GM19438 (cell line): ENCODE results near the gene SPRYD3.
"Not testable (repeated sequence)": the region's sequence is repeated elsewhere in the genome, so short reads cannot be mapped to it uniquely, and the experiment has no call there.

Experiments used
- ATAC-seq: cut with Tn5 transposase; IDR thresholded peaks from one replicate; pipeline ENCODE4 v1.9.1; 2021; ENCODE audit warnings: low read depth; ENCODE audit not compliant: unreplicated experiment

Gene SPRYD3, protein sequence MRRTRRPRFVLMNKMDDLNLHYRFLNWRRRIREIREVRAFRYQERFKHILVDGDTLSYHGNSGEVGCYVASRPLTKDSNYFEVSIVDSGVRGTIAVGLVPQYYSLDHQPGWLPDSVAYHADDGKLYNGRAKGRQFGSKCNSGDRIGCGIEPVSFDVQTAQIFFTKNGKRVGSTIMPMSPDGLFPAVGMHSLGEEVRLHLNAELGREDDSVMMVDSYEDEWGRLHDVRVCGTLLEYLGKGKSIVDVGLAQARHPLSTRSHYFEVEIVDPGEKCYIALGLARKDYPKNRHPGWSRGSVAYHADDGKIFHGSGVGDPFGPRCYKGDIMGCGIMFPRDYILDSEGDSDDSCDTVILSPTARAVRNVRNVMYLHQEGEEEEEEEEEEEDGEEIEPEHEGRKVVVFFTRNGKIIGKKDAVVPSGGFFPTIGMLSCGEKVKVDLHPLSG

DNA sequence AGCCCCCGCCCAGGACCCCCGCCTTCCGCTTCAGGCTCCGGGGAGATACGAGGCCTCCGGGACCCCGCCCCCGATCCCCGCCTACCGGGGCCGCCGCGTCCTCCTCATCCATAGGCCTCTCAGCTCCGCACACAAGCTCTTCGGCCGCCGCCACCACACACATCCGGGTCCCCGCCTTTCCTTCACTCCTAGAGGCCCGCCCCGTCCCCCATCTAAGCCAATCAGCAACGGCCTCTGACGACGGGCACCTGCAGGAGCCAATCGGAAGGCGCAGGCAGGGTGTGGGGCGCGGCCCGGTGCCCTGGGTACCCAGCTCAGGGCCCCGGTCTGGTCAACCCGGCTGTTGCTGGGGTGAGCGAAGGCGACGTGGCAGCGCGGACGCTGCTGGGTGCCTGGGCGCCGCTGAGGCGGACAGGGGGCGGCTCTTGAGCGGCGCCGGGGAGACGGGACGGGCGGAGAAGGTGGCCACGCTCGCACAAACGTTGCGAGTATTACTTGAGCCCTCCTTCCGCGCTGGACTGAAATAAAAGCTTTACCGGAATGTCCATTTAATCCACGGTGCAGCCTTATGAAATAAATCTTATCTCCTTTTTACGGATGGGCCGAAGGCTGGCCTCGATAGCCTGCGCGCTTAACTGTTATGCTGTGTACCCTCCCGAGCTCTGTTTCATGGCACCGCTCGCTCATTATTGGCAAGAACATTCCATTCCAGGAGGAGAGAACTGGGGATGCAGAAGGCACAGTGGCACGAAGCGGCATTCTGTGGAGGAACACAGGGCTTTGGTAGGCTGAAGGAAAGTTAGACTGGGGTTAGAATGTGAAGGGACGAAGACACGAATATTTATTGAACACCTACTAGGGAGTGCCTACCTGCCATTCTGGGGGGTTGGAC is at the start of gene SPRYD3:
SPRYD3 (minus strand) TSS at position 165 of the 892 bp plus-strand sequence; CDS start at position 108, 57 bp downstream.
- peak; percentile 96 for ATAC-seq

GRCh38 chr12:53127169-53127568 is 48.0 kb upstream of the SPRYD3 start:
- no peak for ATAC-seq

DNA sequence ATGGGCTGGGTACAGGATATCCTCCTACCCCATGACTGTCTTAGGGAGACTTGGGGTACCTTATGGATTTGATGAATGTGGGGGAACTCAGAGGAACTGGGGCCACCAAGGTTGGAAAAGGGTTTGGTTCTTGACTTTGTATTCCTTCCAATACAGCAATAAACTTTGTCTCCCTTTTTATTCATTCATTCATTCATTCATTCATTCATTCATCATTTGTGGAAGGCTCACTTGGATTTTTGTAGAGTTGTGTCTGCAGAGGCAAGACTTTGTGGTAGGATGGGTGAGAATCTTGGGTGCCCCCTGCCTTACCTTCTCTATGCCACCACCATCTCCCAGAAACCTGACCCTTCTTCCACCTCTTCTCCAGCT is 45.1 kb upstream of the SPRYD3 start:
- no peak for ATAC-seq

- no peak for ATAC-seq
These were observed 44.6 kb upstream of the SPRYD3 start for GRCh38 chr12:53123578-53124351.

- no peak for ATAC-seq
These were observed 43.8 kb upstream of the SPRYD3 start for GRCh38 chr12:53122961-53123468.

DNA sequence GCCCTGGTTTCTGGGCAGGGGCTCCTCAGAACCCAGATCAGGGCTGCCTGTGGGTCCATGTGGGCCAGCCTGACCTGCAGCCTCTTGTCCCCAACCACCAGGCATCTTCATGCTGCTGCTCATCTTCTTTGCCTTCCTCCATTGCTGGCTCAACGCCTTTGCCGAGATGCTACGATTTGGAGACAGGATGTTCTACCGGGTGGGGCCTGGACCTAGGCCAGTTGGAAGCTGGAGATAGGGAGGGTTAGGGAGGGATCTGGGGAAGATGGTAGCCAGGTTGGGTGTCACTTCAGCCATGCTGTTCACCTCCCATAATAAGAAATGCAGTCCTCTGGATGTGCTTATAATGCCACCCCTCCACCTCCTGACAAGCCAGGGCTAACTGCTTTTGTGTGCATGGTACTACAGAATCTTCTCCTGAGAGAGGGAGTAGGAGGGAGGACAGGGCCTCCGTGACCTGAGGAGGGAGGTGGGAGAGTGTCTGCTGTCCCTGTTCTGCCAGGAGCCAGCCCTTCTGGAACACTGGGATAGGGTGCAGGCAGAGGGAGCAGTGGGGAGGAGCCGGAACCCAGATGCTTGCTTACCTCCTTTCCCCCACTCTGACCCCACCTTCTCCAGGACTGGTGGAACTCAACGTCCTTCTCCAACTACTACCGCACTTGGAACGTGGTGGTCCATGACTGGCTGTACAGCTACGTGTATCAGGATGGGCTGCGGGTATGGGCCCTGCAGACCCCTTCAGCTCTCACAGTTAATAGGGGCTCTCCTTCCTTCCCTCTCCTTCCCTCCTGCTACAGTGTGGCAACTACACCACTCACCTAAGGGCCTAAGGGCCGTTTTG is 41.7 kb upstream of the SPRYD3 start:
- ATAC-seq: no peak

DNA sequence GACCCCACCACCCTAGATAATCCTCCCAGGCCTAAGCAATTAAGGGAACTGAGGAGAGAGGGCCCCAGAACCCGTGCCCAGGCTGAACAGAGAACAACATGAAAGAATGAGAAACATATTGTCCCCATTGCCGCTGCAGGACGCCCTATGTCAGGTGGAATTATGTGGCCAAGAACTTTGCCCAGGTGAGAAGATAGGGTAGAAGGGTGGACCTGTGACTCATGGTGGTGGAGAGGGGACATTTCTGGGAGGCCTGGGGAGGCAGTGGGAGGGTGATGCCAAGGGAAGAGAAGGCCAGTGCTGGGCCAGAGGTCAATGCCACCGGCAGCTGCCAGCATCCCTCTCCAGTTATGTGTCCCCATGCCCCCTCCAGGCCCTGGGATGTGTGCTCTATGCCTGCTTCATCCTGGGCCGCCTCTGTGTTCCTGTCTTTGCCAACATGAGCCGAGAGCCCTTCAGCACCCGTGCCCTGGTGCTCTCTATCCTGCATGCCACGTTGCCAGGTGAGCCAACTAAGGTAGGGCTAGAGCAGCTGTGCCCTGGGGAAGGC is 39.6 kb upstream of the SPRYD3 start:
- no peak for ATAC-seq

DNA sequence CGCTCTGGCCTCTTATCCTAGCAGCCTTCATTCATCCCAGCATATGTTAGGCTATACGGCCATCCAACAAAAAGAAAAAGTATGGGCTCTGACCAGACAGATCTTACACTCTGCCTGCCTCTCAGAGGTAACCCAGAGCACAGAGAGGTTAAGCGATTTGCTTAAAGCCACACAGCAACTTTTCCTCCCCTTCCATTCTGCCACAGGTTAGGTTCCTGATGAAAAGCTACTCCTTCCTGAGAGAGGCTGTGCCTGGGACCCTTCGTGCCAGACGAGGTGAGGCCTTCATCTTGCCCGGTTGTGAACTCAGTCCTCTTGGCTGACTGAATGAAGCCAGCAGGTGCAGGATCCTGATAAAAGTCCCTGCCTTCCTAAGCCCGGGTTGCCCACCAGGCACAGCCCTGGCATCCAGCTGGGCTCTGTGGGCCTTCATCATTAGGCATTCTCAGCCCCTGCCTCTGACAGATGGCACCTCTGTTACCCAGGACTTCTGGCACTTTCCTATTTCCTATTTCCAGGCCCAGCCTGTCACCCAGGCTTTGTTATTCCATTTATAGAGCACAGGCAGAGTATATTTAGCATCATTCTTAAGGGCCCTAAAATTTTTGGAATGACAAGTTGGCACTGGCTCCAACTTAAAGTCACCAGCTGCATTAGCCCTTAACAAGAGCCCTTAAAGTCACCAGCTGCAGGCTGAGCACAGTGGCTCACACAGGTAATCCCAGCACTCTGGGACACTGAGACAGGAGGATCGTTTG is 36.9 kb upstream of the SPRYD3 start:
- no peak for ATAC-seq

DNA sequence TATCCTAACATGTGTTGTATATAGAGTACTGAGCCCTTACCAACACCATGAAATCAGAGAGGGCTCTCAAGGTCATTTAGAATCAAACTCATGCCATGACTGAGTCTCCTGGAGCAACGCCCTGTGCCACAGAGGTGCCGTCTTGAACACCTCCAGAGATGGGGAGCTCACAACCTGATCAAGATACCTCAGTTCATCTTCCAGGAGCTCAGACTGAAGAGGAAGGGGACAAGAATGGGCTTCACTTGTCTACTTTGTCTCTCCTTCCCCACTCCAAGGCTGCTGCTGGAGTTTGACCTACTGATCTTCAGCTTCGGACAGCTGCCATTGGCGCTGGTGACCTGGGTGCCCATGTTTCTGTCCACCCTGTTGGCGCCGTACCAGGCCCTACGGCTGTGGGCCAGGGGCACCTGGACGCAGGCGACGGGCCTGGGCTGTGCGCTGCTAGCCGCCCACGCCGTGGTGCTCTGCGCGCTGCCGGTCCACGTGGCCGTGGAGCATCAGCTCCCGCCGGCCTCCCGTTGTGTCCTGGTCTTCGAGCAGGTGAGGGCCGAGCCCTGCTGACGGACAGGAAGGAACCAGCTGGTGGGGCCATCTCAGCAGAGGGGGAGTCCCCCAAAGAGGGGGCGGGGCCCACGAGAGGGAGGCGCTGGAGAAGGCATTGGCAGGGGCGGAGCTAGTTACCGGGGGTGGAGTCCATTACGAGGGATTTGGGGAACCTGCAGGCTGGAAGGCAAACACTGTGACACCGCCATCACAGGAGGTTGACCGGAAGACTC is 36.1 kb upstream of the SPRYD3 start:
- no peak for ATAC-seq

DNA sequence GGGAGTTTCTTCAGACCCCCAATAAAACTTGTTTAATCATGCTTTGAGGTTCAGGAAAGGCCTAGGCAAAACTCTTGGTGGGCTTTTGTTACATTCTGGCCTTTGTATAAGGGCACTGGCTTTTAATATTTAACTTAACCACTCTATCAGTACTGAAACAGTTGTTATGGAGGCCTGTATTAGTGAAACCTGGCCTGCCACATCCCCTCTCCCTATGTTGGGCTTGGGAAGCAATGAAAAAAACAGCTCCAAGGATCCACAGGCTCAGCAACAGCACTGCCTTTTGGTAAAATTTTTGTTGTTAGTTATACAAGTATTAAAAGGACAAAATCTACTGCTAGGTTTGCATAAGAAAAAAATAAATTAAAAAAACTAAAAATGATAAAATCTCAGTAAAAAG is 34.8 kb upstream of the SPRYD3 start:
- ATAC-seq: no peak

DNA sequence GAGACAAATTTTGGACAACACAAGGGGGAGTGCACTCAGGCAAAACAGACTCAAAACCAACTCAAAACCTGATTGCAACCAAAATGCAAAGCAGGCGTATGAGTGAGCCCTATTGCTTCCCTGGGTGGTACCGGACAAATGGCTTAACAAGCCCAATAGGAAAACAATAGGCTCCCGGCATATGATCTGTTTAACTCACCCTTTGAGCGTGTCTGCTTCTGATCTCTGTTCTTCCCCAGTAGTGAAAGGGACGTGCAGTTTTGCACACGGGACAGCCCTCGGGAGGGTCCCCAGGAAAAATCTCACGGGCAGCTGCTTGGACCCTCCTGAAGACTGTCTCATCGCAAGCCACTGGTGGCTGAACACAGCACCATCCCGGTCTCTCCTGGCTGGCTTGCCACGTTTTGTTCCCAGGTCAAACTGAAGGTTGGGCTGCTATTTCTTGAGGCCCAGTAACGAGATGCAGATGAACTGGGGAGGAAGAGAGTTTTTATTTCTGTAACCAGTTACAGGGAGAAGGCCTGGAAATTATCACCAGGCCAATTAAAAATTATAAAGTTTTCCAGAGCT is 34.0 kb upstream of the SPRYD3 start:
- no peak for ATAC-seq

GRCh38 chr12:53112431-53112830 is 33.2 kb upstream of the SPRYD3 start:
- ATAC-seq: not testable (repeated sequence)

DNA sequence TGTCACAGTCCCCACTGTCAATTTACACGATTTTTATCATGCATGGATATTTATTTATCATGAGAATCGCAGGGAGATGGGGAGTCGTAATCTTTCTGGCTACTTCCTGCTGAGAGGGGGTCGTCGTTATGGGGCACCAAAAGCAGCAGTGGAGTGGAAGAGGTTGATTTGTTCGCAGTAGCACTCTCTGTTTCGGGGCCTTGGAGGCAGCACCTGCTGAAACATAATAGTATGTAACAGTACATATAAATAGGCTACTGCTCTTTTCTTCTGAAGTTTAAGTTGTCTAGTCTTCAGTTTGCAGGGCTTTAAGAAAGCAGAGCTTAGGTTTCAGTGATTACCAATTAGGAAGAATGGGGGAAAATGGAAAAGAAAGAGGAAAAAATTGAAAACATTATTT is 27.9 kb upstream of the SPRYD3 start:
- ATAC-seq: no peak

GRCh38 chr12:53105712-53106439 is 26.7 kb upstream of the SPRYD3 start:
- no peak for ATAC-seq

- ATAC-seq: no peak
These were observed 26.1 kb upstream of the SPRYD3 start for GRCh38 chr12:53105256-53105655.

DNA sequence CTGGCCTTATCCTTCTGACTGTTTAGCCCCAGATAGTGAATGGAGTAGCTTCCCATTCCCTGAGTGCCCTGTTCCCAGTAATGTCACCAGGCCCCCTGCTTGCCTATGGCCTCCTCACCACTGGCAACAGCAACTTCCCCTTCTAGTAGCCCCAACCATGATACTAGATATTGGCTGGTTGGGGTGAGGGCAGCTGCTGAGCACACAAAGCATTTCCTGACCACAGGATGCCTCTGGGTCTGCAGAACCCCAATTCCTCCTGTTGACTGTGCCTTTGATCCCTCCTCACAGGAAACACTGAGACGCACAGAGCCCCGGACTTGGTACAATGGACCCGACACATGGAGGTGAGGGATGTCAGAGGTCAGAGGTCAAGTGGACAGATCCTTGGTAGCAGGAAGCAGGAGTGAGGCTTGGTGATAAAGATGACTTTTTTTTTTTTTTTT is 24.7 kb upstream of the SPRYD3 start:
- no peak for ATAC-seq
